Osteoblast (primary cell): Measurements from ENCODE around the gene ZNF487. TPM values are rescaled to one million over a fixed set of nuclear protein-coding genes. Genes with fewer than 3 reads are reported as not detected.
"Not testable (repeated sequence)": the region's sequence is repeated elsewhere in the genome, so short reads cannot be mapped to it uniquely, and the experiment has no call there.

Experiments
- DNase-seq: peaks from one replicate; pipeline ENCODE4 v3.0.0; 2011; ENCODE audit warnings: low spot score, mixed read lengths; ENCODE audit not compliant: insufficient read length; ENCODE audit errors: missing footprints
- H2AFZ ChIP-seq: 2 replicates; pipeline ENCODE4 v1.6.0; 2011; ENCODE audit warnings: mild to moderate bottlenecking, low read length
- H3K27ac ChIP-seq: 2 replicates; pipeline ENCODE4 v1.5.1; 2011; ENCODE audit warnings: mild to moderate bottlenecking, low read depth, low read length, moderate library complexity
- H3K27me3 ChIP-seq: 2 replicates; pipeline ENCODE4 v1.6.0; 2012; ENCODE audit warnings: mild to moderate bottlenecking, control low read depth, inconsistent platforms, low read length, moderate library complexity; ENCODE audit not compliant: insufficient read depth
- H3K36me3 ChIP-seq: 2 replicates; pipeline ENCODE4 v1.5.1; 2011; ENCODE audit warnings: mild to moderate bottlenecking, low read length, control low read depth, moderate library complexity; ENCODE audit not compliant: insufficient read depth
- H3K4me1 ChIP-seq: 2 replicates; pipeline ENCODE4 v1.5.1; 2011; ENCODE audit warnings: mild to moderate bottlenecking, low read length, control low read depth, moderate library complexity; ENCODE audit not compliant: insufficient read depth
- H3K4me2 ChIP-seq: 2 replicates; pipeline ENCODE4 v1.6.0; 2011; ENCODE audit warnings: mild to moderate bottlenecking, low read length; ENCODE audit not compliant: insufficient read depth
- H3K4me3 ChIP-seq: fragments of 200-600 bp; sonication (generic); 3 replicates; pipeline ENCODE4 v1.5.1; 2012; ENCODE audit warnings: mild to moderate bottlenecking, low read length, inconsistent platforms; ENCODE audit not compliant: insufficient read depth
- H3K79me2 ChIP-seq: 2 replicates; pipeline ENCODE4 v1.6.0; 2012; ENCODE audit warnings: mild to moderate bottlenecking, low read length, control low read depth, inconsistent platforms; ENCODE audit not compliant: insufficient read depth
- H3K9me3 ChIP-seq: 2 replicates; pipeline ENCODE4 v1.5.1; 2011; ENCODE audit warnings: low read depth, low read length, control low read depth
- H4K20me1 ChIP-seq: 2 replicates; pipeline ENCODE4 v1.6.0; 2012; ENCODE audit warnings: mild to moderate bottlenecking, low read length, control low read depth; ENCODE audit not compliant: insufficient read depth
- CTCF ChIP-seq: IDR thresholded peaks from 2 replicates; pipeline ENCODE4 v1.5.1; 2011; ENCODE audit warnings: mild to moderate bottlenecking, low read depth, low read length, moderate library complexity; ENCODE audit errors: extremely low read depth
- total RNA-seq: library from RNA; depleted of rRNA; stranded (reverse); fragments of >200 nt; gene quantifications from 2 replicates; pipeline ENCODE4 v1.2.3, GENCODE V29; 2012

Gene ZNF487
- total RNA-seq, 1 donor = 8.3 TPM

DNA sequence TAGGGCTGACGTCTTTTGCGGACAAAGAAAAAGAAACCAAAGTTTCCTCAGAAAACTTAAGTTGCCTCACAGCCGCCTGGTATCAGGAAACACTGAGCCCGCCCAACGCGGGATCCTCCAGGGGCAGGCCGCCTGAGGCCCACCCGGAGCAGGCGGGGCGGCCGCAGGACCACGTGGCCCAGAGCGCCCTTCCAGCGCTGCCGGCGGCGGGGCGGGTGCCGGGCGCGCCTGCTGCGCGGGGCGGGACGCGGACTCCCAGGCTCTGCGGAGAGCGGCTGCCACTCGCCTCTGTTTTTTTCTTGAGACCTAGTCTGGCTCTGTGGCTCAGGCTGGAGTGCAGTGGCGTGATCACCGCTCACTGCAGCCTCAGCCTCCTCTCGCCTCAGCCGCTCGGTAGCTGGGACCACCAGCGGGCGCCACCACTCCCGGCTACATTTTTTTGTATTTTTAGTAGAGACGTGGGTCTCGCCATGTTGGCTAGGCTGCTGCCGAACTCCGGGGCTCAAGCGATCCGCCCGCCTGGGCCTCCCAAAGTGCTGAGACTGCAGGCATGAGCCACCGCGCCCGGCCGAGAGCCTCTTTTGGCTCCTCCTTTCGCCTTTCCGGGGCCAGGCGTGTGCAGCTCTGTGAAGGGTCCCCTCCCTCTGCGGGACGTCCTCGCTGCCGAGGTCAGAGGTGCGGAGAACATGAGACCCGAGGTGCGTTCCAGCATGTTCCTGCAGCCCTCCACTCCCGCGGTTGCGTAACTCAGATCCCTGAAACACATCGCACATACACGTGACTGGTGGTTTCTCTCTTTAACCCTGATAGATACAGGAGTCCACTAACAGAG lies 16.3 kb upstream of the ZNF487 start:
- no peaks in the 10 kb centered on the region for H3K9me3 ChIP-seq
- TF ChIP-seq CTCF = peak; percentile 11
- H3K4me1 ChIP-seq = peaks cover 7% of the 10 kb centered on the region
- peak overlapping the region; percentile 75 for H3K4me3 ChIP-seq
- H3K27ac ChIP-seq = peak overlapping the region; percentile 92
- DNase-seq = peak; percentile 97
- H3K4me2 ChIP-seq = peak overlapping the region; percentile 99
- H4K20me1 ChIP-seq = no peaks in the 10 kb centered on the region
- H2AFZ ChIP-seq = peak overlapping the region; percentile 99
- H3K79me2 ChIP-seq = no peaks in the 10 kb centered on the region
- no peaks in the 10 kb centered on the region for H3K27me3 ChIP-seq
- H3K36me3 ChIP-seq = no peaks in the 10 kb centered on the region

DNA sequence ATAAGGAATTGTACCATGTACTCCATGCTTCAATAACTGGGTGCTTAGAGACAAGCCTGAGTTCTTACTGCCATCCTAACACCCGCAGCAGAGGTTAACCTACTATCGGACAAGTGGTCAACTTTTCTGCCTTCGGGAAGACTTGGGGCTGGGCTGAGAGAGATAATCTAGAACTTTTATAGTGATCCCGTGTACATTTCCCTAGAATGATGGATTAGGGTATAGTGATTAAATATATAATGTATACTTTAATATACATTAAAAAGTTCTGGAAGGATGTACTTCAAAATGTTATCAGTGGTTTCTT lies 15.8 kb upstream of the ZNF487 start:
- H3K79me2 ChIP-seq = no peaks in the 10 kb centered on the region
- no peak for DNase-seq
- H3K27ac ChIP-seq = peak overlapping the region; percentile 92
- no peak for TF ChIP-seq CTCF
- H4K20me1 ChIP-seq = no peaks in the 10 kb centered on the region
- H3K9me3 ChIP-seq = no peaks in the 10 kb centered on the region
- H3K4me2 ChIP-seq = peak overlapping the region; percentile 99
- peaks cover 7% of the 10 kb centered on the region for H3K4me1 ChIP-seq
- no peaks in the 10 kb centered on the region for H3K36me3 ChIP-seq
- peak overlapping the region; percentile 75 for H3K4me3 ChIP-seq
- H2AFZ ChIP-seq = peak overlapping the region; percentile 99
- H3K27me3 ChIP-seq = no peaks in the 10 kb centered on the region

DNA sequence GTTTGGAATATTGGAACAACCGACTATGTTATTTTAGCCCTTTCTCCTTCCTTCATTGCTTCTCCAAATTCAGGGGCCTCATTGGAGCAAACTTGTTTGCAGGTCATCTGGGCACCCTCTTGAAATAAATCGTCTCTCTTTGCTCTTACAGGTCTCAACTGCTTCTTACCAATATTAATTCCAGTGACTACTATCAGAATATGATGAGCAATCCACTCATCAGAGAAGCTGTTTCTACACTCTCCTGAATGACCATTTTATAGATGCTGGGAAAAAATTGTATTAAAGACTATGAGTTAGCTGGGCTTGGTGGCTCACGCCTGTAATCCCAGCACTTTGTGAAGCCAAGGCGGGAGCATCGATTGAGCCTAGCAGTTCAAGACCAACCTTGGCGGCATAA lies 15.4 kb upstream of the ZNF487 start:
- Histone ChIP-seq H3K4me1 (peaks cover 7% of the 10 kb centered on the region), H3K9me3 (no peaks in the 10 kb centered on the region), H3K36me3 (no peaks in the 10 kb centered on the region), H4K20me1 (no peaks in the 10 kb centered on the region), H3K27ac (peak overlapping the region; percentile 92), H3K79me2 (no peaks in the 10 kb centered on the region), H3K4me3 (no peak overlapping the region), H3K27me3 (no peaks in the 10 kb centered on the region), H3K4me2 (peak overlapping the region; percentile 99), H2AFZ (peak overlapping the region; percentile 99)
- no peak for TF ChIP-seq CTCF
- DNase-seq = peak; percentile 75

DNA sequence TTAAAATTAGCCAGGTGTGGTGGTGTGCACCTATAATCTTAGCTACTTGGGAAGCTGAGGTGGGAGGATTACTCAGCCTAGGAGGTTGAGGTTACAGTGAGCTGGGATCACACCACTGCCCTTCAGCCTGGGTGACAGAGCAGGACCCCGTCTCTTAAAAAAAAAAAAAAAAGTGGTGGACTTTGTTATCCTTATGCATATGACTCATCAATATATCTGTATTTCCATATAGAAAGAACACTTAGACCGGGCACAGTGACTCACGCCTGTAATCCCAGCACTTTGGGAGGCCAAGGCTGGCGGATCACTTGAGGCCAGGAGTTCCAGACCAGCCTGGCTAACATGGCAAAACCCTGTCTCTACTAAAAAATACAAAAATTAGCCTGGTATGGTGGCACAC lies 15.0 kb upstream of the ZNF487 start:
- H3K4me3 ChIP-seq, H2AFZ ChIP-seq, H3K36me3 ChIP-seq, H3K9me3 ChIP-seq, H3K27me3 ChIP-seq, H3K4me1 ChIP-seq, H3K27ac ChIP-seq, DNase-seq, H4K20me1 ChIP-seq, H3K79me2 ChIP-seq: not testable (repeated sequence)
- H3K4me2 ChIP-seq = peak overlapping the region; percentile 99
